ENCODE measurements around the gene OR1D5.

- TF ChIP-seq CTCF (IDR thresholded peaks at IDR 0.05) (no peak), POLR2A (IDR thresholded peaks at IDR 0.05) (no peak)
Measured at GRCh38 chr17:3027786-3028532, 35.4 kb downstream of the OR1D5 start.
